PC-9 (cell line): ENCODE data around the gene CSNK1D. TPM values are rescaled to one million over a fixed set of nuclear protein-coding genes. Genes with fewer than 3 reads are reported as not detected.

Experiments
- BruUV-seq: library from RNA; stranded (reverse); fragments of 400-500 nt; replicated peaks from 2 replicates; lab custom pipeline; 2021; lab: Mats Ljungman, UMichigan
- CTCF ChIA-PET: fragments of 300-600 bp; sonication (Branson Sonifier 250); formaldehyde crosslinking; loops from one replicate; lab custom pipeline; 2022; ENCODE audit warnings: antibody characterized with exemption; lab: Charles Lee
- POLR2A ChIA-PET: fragments of 300-600 bp; sonication (Branson Sonifier 250); formaldehyde crosslinking; loops from one replicate; lab custom pipeline; 2022; ENCODE audit warnings: antibody characterized with exemption; ENCODE audit not compliant: unreplicated experiment; lab: Charles Lee
- DNase-seq, 2 experiments: peaks; one replicate each; pipeline versions ENCODE4 v3.0.0 to v3.0.0-alpha.2; 2015 to 2022; ENCODE audit warnings: mixed read lengths in 1 of 2
- H2AFZ ChIP-seq: fragments of 200-600 bp; sonication (generic); 2 replicates; pipeline ENCODE4 v1.8.1; 2017; ENCODE audit warnings: antibody characterized with exemption
- H3F3A ChIP-seq: fragments of 200-600 bp; sonication (generic); 2 replicates; pipeline ENCODE4 v1.8.1; 2017; ENCODE audit warnings: antibody characterized with exemption, mild to moderate bottlenecking, low read depth; ENCODE audit not compliant: insufficient read depth
- H3K27ac ChIP-seq: fragments of 200-600 bp; sonication (generic); 2 replicates; pipeline ENCODE4 v1.6.1; 2016; ENCODE audit warnings: mixed run types
- H3K27me3 ChIP-seq: fragments of 200-600 bp; sonication (generic); 2 replicates; pipeline ENCODE4 v1.6.1; 2016; ENCODE audit warnings: low read depth, mixed run types; ENCODE audit not compliant: insufficient read depth
- H3K36me3 ChIP-seq: fragments of 200-600 bp; sonication (generic); 2 replicates; pipeline ENCODE4 v1.6.1; 2016; ENCODE audit warnings: low read depth, mixed run types
- H3K4me1 ChIP-seq: fragments of 200-600 bp; sonication (generic); replicated peaks from 2 replicates; pipeline ENCODE4 v1.6.1; 2016; ENCODE audit warnings: mixed run types; ENCODE audit not compliant: insufficient read depth
- H3K4me2 ChIP-seq: fragments of 200-600 bp; sonication (generic); 2 replicates; pipeline ENCODE4 v1.6.1; 2017; ENCODE audit warnings: mixed run types
- H3K4me3 ChIP-seq: fragments of 200-600 bp; sonication (generic); 2 replicates; pipeline ENCODE4 v1.6.1; 2016; ENCODE audit warnings: mixed run types
- H3K79me2 ChIP-seq: fragments of 200-600 bp; sonication (generic); 2 replicates; pipeline ENCODE4 v1.6.1; 2017; ENCODE audit warnings: low read depth, mixed run types
- H3K9me2 ChIP-seq: fragments of 200-600 bp; sonication (generic); 2 replicates; pipeline ENCODE4 v1.8.1; 2017; ENCODE audit warnings: mild to moderate bottlenecking; ENCODE audit not compliant: insufficient read depth
- H3K9me3 ChIP-seq: fragments of 200-600 bp; sonication (generic); 2 replicates; pipeline ENCODE4 v1.8.1; 2016; ENCODE audit warnings: low read depth; ENCODE audit not compliant: insufficient read depth
- H4K20me1 ChIP-seq: fragments of 200-600 bp; sonication (generic); 2 replicates; pipeline ENCODE4 v1.8.1; 2017; ENCODE audit not compliant: insufficient read depth
- CTCF ChIP-seq: fragments of 200-600 bp; sonication (generic); conservative IDR thresholded peaks from 2 replicates; pipeline ENCODE4 v1.6.1; 2017; ENCODE audit warnings: mixed run types, antibody characterized with exemption, mild to moderate bottlenecking, moderate library complexity
- EZH2 ChIP-seq: fragments of 200-600 bp; sonication (generic); IDR thresholded peaks from 2 replicates; pipeline ENCODE4 v1.8.0; 2017; ENCODE audit warnings: antibody characterized with exemption, low read depth
- intact Hi-C: fragments of 100-400 bp; cut with micrococcal nuclease; formaldehyde crosslinking; loops from one replicate; pipeline ENCODE4 v1.10.0; 2022; ENCODE audit not compliant: unreplicated experiment
- total RNA-seq: library from RNA; stranded (reverse); gene quantifications from 2 replicates; pipeline ENCODE4 v1.2.3, GENCODE V29; 2021

CSNK1D gene
- total RNA-seq, 1 experiment from 2014 or later: 181 TPM

DNA sequence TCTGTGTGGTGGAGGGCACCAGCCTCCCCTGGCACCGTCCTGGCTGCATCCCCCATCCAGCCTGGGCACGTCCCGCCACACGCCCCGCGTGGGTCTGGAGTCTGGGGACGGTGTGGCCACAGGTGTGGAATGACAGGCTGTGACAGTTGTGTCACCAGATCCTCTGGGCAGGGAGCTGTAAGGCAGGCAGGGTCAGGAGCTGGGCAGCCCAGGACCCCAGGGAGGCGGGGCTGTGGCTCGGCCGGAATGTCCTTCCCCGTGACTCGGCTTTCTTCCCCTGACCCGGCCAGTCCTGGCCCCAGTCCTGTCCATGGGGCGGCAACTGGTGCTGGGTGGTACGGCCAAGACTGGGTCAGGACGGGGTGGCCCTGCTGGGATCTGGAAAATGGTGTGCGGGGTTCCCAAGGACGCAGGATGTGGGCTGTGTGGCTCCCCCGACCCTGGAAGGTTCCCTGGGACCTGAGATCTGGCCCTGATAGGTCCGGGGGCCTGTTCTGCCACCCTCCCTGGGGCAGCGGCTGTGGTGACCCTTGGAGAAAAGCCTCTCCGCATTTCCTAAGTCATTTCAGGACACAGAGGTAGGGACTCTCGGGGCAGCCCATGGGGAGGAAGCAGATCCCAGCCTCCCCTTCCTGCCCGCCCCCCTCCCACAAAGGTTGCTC, 48.0 kb downstream of the CSNK1D start:
- no peak overlapping the region for H3K4me3 ChIP-seq
- ChIA-PET CTCF (no interaction called here), POLR2A (interaction anchor here (0.6 kb wide), 1 partner anchor 102 kb away, joined by 3 read pairs; no protein-coding TSS in a partner anchor)
- TF ChIP-seq CTCF: no peak
- TF ChIP-seq EZH2: no peak
- H3K27ac ChIP-seq: no peak overlapping the region
- H3K79me2 ChIP-seq: peaks cover 15% of the 10 kb centered on the region
- no peak overlapping the region for H2AFZ ChIP-seq
- no peaks in the 10 kb centered on the region; the same call in 1 of the 2 replicates for H4K20me1 ChIP-seq
- H3K4me1 ChIP-seq: no peaks in the 10 kb centered on the region
- no peak overlapping the region for H3K4me2 ChIP-seq
- peak in 1 of 2 experiments; percentile 52 for DNase-seq
- intact Hi-C loops: no loop called here
- BruUV-seq: no TSS peak
- H3K27me3 ChIP-seq: no peaks in the 10 kb centered on the region
- no peaks in the 10 kb centered on the region for H3K9me3 ChIP-seq
- H3K36me3 ChIP-seq: no peaks in the 10 kb centered on the region
- H3F3A ChIP-seq: no peaks in the 10 kb centered on the region; the same call in 1 of the 2 replicates
- H3K9me2 ChIP-seq: no peaks in the 10 kb centered on the region

DNA sequence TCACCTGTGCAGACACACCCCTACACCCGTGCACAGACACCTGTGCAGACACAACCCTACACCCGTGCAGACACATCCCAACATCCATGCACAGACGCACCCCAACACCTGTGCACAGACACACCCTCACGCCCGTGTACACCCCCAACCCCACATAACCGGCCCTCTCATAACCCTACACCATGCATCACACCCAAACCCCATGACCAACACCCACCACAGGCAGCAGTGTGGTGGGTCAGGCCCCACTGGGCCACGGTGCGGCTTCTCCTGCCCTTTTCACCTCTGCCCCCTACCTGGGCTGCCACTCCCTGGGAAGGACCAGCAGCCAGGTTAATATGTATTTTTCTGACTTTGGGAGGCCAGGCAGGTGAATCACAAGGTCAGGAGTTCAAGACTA, 48.8 kb downstream of the CSNK1D start:
- Histone ChIP-seq H4K20me1 (no peaks in the 10 kb centered on the region), H3K4me2 (no peak overlapping the region), H3K27me3 (no peaks in the 10 kb centered on the region), H3K9me3 (no peaks in the 10 kb centered on the region), H2AFZ (no peak overlapping the region), H3K36me3 (no peaks in the 10 kb centered on the region), H3K4me3 (no peak overlapping the region), H3K27ac (no peak overlapping the region), H3K9me2 (no peaks in the 10 kb centered on the region), H3K79me2 (peaks cover 6% of the 10 kb centered on the region), H3F3A (no peaks in the 10 kb centered on the region; the same call in 1 of the 2 replicates), H3K4me1 (no peaks in the 10 kb centered on the region)
- ChIA-PET CTCF (no interaction called here), POLR2A (no interaction called here)
- no peak for DNase-seq
- BruUV-seq: no TSS peak
- TF ChIP-seq EZH2 (no peak), CTCF (no peak)
- intact Hi-C loops: no loop called here

DNA sequence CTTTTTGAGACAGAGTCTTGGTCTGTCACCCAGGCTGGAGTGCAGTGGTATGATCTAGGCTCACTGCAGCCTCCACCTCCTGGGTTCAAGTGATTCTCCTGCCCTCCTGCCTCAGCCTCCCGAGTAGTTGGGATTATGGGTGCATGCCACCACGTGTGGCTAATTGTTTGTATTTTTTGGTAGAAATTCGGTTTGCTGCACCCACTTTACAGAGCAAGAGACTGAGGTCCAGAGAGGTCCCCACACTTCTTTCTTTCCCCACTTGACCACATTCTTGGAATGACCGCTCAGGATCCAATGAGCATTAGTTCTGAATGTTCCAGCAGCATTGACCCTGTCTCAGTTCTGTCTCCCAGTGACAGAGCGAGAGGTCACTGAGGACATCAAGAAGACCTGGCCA, 50.0 kb downstream of the CSNK1D start:
- Histone ChIP-seq H2AFZ (no peak overlapping the region), H3K27me3 (no peaks in the 10 kb centered on the region), H3K4me3 (no peak overlapping the region), H3K79me2 (no peaks in the 10 kb centered on the region), H3F3A (no peaks in the 10 kb centered on the region; the same call in 1 of the 2 replicates), H3K9me3 (no peaks in the 10 kb centered on the region), H3K36me3 (no peaks in the 10 kb centered on the region), H3K4me1 (peaks cover 3% of the 10 kb centered on the region), H3K27ac (no peak overlapping the region), H4K20me1 (no peaks in the 10 kb centered on the region), H3K4me2 (no peak overlapping the region), H3K9me2 (no peaks in the 10 kb centered on the region)
- ChIA-PET POLR2A (no interaction called here), CTCF (no interaction called here)
- no peak for DNase-seq
- BruUV-seq: no TSS peak
- TF ChIP-seq EZH2 (no peak), CTCF (no peak)
- intact Hi-C loops: no loop called here
